ENCODE data around the gene TBXAS1.

Gene TBXAS1

GRCh38 chr7:140026935-140027334 is 197.9 kb downstream of the TBXAS1 start:
- H3K36me3 ChIP-seq (ENCODE audit: control insufficient read depth in 1 of 2, insufficient read depth in 2 of 2, low read length in 2 of 2), result peaks cover 44 to 63% of the 10 kb centered on the region in 2 donors
- H3K27me3 ChIP-seq (ENCODE audit: control insufficient read depth in 1 of 2, insufficient read depth in 2 of 2, low read length in 2 of 2), result no peaks in the 10 kb centered on the region
- no peak overlapping the region for H3K9ac ChIP-seq (ENCODE audit: low read depth in 1 of 2, low read length in 2 of 2)

GRCh38 chr7:140027858-140028257 is 198.8 kb downstream of the TBXAS1 start:
- H3K36me3 ChIP-seq (ENCODE audit: control insufficient read depth in 1 of 2, insufficient read depth in 2 of 2, low read length in 2 of 2), result peaks cover 42 to 67% of the 10 kb centered on the region in 2 donors
- H3K9ac ChIP-seq (ENCODE audit: low read depth in 1 of 2, low read length in 2 of 2), result no peak overlapping the region

More at GRCh38 chr7:140026935-140027334, 197.9 kb downstream of the TBXAS1 start:
- Histone ChIP-seq H3K9me3 (ENCODE audit: control insufficient read depth in 1 of 2, low read length in 2 of 2) (no peaks in the 10 kb centered on the region), H3K4me1 (ENCODE audit: control insufficient read depth in 1 of 2, insufficient read depth in 2 of 2, low read length in 2 of 2) (no peaks in the 10 kb centered on the region), H3K27ac (ENCODE audit: low read depth, low read length) (no peak overlapping the region), H3K4me3 (ENCODE audit: low read depth in 1 of 2, low read length in 2 of 2) (no peak overlapping the region)

GRCh38 chr7:140028311-140028710 is 199.2 kb downstream of the TBXAS1 start:
- no peak overlapping the region for H3K27ac ChIP-seq (ENCODE audit: low read depth, low read length)
- H3K4me1 ChIP-seq (ENCODE audit: control insufficient read depth in 1 of 2, insufficient read depth in 2 of 2, low read length in 2 of 2), result no peaks in the 10 kb centered on the region
- no peaks in the 10 kb centered on the region for H3K9me3 ChIP-seq (ENCODE audit: control insufficient read depth in 1 of 2, low read length in 2 of 2)
- H3K4me3 ChIP-seq (ENCODE audit: low read depth in 1 of 2, low read length in 2 of 2), result no peak overlapping the region
- no peaks in the 10 kb centered on the region for H3K27me3 ChIP-seq (ENCODE audit: control insufficient read depth in 1 of 2, insufficient read depth in 2 of 2, low read length in 2 of 2)
- H3K9ac ChIP-seq (ENCODE audit: low read depth in 1 of 2, low read length in 2 of 2), result no peak overlapping the region
- peaks cover 39 to 67% of the 10 kb centered on the region in 2 donors for H3K36me3 ChIP-seq (ENCODE audit: control insufficient read depth in 1 of 2, insufficient read depth in 2 of 2, low read length in 2 of 2)

More at GRCh38 chr7:140027858-140028257, 198.8 kb downstream of the TBXAS1 start:
- H3K27me3 ChIP-seq (ENCODE audit: control insufficient read depth in 1 of 2, insufficient read depth in 2 of 2, low read length in 2 of 2), result no peaks in the 10 kb centered on the region
- H3K27ac ChIP-seq (ENCODE audit: low read depth, low read length), result no peak overlapping the region
- H3K4me1 ChIP-seq (ENCODE audit: control insufficient read depth in 1 of 2, insufficient read depth in 2 of 2, low read length in 2 of 2), result no peaks in the 10 kb centered on the region
- no peak overlapping the region for H3K4me3 ChIP-seq (ENCODE audit: low read depth in 1 of 2, low read length in 2 of 2)
- H3K9me3 ChIP-seq (ENCODE audit: control insufficient read depth in 1 of 2, low read length in 2 of 2), result no peaks in the 10 kb centered on the region

GRCh38 chr7:140029072-140029471 is 200.0 kb downstream of the TBXAS1 start:
- Histone ChIP-seq H3K27me3 (ENCODE audit: control insufficient read depth in 1 of 2, insufficient read depth in 2 of 2, low read length in 2 of 2) (no peaks in the 10 kb centered on the region), H3K36me3 (ENCODE audit: control insufficient read depth in 1 of 2, insufficient read depth in 2 of 2, low read length in 2 of 2) (peaks cover 41 to 67% of the 10 kb centered on the region in 2 donors), H3K9me3 (ENCODE audit: control insufficient read depth in 1 of 2, low read length in 2 of 2) (no peaks in the 10 kb centered on the region), H3K4me1 (ENCODE audit: control insufficient read depth in 1 of 2, insufficient read depth in 2 of 2, low read length in 2 of 2) (no peaks in the 10 kb centered on the region), H3K9ac (ENCODE audit: low read depth in 1 of 2, low read length in 2 of 2) (no peak overlapping the region), H3K27ac (ENCODE audit: low read depth, low read length) (no peak overlapping the region), H3K4me3 (ENCODE audit: low read depth in 1 of 2, low read length in 2 of 2) (no peak overlapping the region)

- H3K27me3 ChIP-seq (ENCODE audit: control insufficient read depth in 1 of 2, insufficient read depth in 2 of 2, low read length in 2 of 2), result no peaks in the 10 kb centered on the region
- no peak overlapping the region for H3K9ac ChIP-seq (ENCODE audit: low read depth in 1 of 2, low read length in 2 of 2)
- no peak overlapping the region for H3K4me3 ChIP-seq (ENCODE audit: low read depth in 1 of 2, low read length in 2 of 2)
- no peaks in the 10 kb centered on the region for H3K9me3 ChIP-seq (ENCODE audit: control insufficient read depth in 1 of 2, low read length in 2 of 2)
- H3K4me1 ChIP-seq (ENCODE audit: control insufficient read depth in 1 of 2, insufficient read depth in 2 of 2, low read length in 2 of 2), result peaks cover 0 to 1% of the 10 kb centered on the region in 2 donors
- peaks cover 35 to 61% of the 10 kb centered on the region in 2 donors for H3K36me3 ChIP-seq (ENCODE audit: control insufficient read depth in 1 of 2, insufficient read depth in 2 of 2, low read length in 2 of 2)
- no peak overlapping the region for H3K27ac ChIP-seq (ENCODE audit: low read depth, low read length)
Observed at GRCh38 chr7:140031364-140031763, 202.3 kb downstream of the TBXAS1 start.

GRCh38 chr7:140033036-140033435 is 204.0 kb downstream of the TBXAS1 start:
- no peaks in the 10 kb centered on the region for H3K9me3 ChIP-seq (ENCODE audit: control insufficient read depth in 1 of 2, low read length in 2 of 2)
- no peak overlapping the region for H3K27ac ChIP-seq (ENCODE audit: low read depth, low read length)
- peaks cover 0 to 6% of the 10 kb centered on the region in 2 donors for H3K4me1 ChIP-seq (ENCODE audit: control insufficient read depth in 1 of 2, insufficient read depth in 2 of 2, low read length in 2 of 2)
- H3K9ac ChIP-seq (ENCODE audit: low read depth in 1 of 2, low read length in 2 of 2), result no peak overlapping the region
- no peaks in the 10 kb centered on the region for H3K27me3 ChIP-seq (ENCODE audit: control insufficient read depth in 1 of 2, insufficient read depth in 2 of 2, low read length in 2 of 2)
- peaks cover 24 to 58% of the 10 kb centered on the region in 2 donors for H3K36me3 ChIP-seq (ENCODE audit: control insufficient read depth in 1 of 2, insufficient read depth in 2 of 2, low read length in 2 of 2)
- H3K4me3 ChIP-seq (ENCODE audit: low read depth in 1 of 2, low read length in 2 of 2), result no peak overlapping the region

GRCh38 chr7:140033779-140034363 is 204.8 kb downstream of the TBXAS1 start:
- no peak overlapping the region for H3K9ac ChIP-seq (ENCODE audit: low read depth in 1 of 2, low read length in 2 of 2)
- H3K36me3 ChIP-seq (ENCODE audit: control insufficient read depth in 1 of 2, insufficient read depth in 2 of 2, low read length in 2 of 2), result peaks cover 28 to 56% of the 10 kb centered on the region in 2 donors
- H3K4me3 ChIP-seq (ENCODE audit: low read depth in 1 of 2, low read length in 2 of 2), result no peak overlapping the region
- no peaks in the 10 kb centered on the region for H3K9me3 ChIP-seq (ENCODE audit: control insufficient read depth in 1 of 2, low read length in 2 of 2)
- H3K27ac ChIP-seq (ENCODE audit: low read depth, low read length), result no peak overlapping the region
- peaks cover 0 to 6% of the 10 kb centered on the region in 2 donors for H3K4me1 ChIP-seq (ENCODE audit: control insufficient read depth in 1 of 2, insufficient read depth in 2 of 2, low read length in 2 of 2)
- no peaks in the 10 kb centered on the region for H3K27me3 ChIP-seq (ENCODE audit: control insufficient read depth in 1 of 2, insufficient read depth in 2 of 2, low read length in 2 of 2)

- H3K27me3 ChIP-seq (ENCODE audit: control insufficient read depth in 1 of 2, insufficient read depth in 2 of 2, low read length in 2 of 2), result no peaks in the 10 kb centered on the region
- H3K27ac ChIP-seq (ENCODE audit: low read depth, low read length), result no peak overlapping the region
- peaks cover 28 to 61% of the 10 kb centered on the region in 2 donors for H3K36me3 ChIP-seq (ENCODE audit: control insufficient read depth in 1 of 2, insufficient read depth in 2 of 2, low read length in 2 of 2)
Observed at GRCh38 chr7:140034421-140034820, 205.4 kb downstream of the TBXAS1 start.

GRCh38 chr7:140035400-140036223 is 206.5 kb downstream of the TBXAS1 start:
- H3K4me3 ChIP-seq (ENCODE audit: low read depth in 1 of 2, low read length in 2 of 2), result no peak overlapping the region
- H3K36me3 ChIP-seq (ENCODE audit: control insufficient read depth in 1 of 2, insufficient read depth in 2 of 2, low read length in 2 of 2), result peaks cover 37 to 72% of the 10 kb centered on the region in 2 donors
- peaks cover 0 to 6% of the 10 kb centered on the region in 2 donors for H3K4me1 ChIP-seq (ENCODE audit: control insufficient read depth in 1 of 2, insufficient read depth in 2 of 2, low read length in 2 of 2)
- H3K9ac ChIP-seq (ENCODE audit: low read depth in 1 of 2, low read length in 2 of 2), result no peak overlapping the region
- no peaks in the 10 kb centered on the region for H3K27me3 ChIP-seq (ENCODE audit: control insufficient read depth in 1 of 2, insufficient read depth in 2 of 2, low read length in 2 of 2)
- H3K9me3 ChIP-seq (ENCODE audit: control insufficient read depth in 1 of 2, low read length in 2 of 2), result no peaks in the 10 kb centered on the region
- no peak overlapping the region for H3K27ac ChIP-seq (ENCODE audit: low read depth, low read length)

More at GRCh38 chr7:140034421-140034820, 205.4 kb downstream of the TBXAS1 start:
- Histone ChIP-seq H3K9me3 (ENCODE audit: control insufficient read depth in 1 of 2, low read length in 2 of 2) (no peaks in the 10 kb centered on the region), H3K4me3 (ENCODE audit: low read depth in 1 of 2, low read length in 2 of 2) (no peak overlapping the region), H3K4me1 (ENCODE audit: control insufficient read depth in 1 of 2, insufficient read depth in 2 of 2, low read length in 2 of 2) (peaks cover 0 to 6% of the 10 kb centered on the region in 2 donors), H3K9ac (ENCODE audit: low read depth in 1 of 2, low read length in 2 of 2) (no peak overlapping the region)

GRCh38 chr7:140036224-140036962 is 207.3 kb downstream of the TBXAS1 start:
- Histone ChIP-seq H3K9me3 (ENCODE audit: control insufficient read depth in 1 of 2, low read length in 2 of 2) (no peaks in the 10 kb centered on the region), H3K36me3 (ENCODE audit: control insufficient read depth in 1 of 2, insufficient read depth in 2 of 2, low read length in 2 of 2) (peaks cover 41 to 77% of the 10 kb centered on the region in 2 donors), H3K27ac (ENCODE audit: low read depth, low read length) (no peak overlapping the region), H3K9ac (ENCODE audit: low read depth in 1 of 2, low read length in 2 of 2) (no peak overlapping the region), H3K4me1 (ENCODE audit: control insufficient read depth in 1 of 2, insufficient read depth in 2 of 2, low read length in 2 of 2) (peaks cover 0 to 6% of the 10 kb centered on the region in 2 donors), H3K4me3 (ENCODE audit: low read depth in 1 of 2, low read length in 2 of 2) (no peak overlapping the region), H3K27me3 (ENCODE audit: control insufficient read depth in 1 of 2, insufficient read depth in 2 of 2, low read length in 2 of 2) (no peaks in the 10 kb centered on the region)

Data from duodenal mucosa (tissue), 2 donors.